D721Med (cell line): Measurements from ENCODE around the gene CTNNBL1.

Source experiments
- DNase-seq: peaks from one replicate; pipeline ENCODE4 v3.0.0; 2011; ENCODE audit warnings: low spot score; ENCODE audit not compliant: insufficient read length
- FAIRE-seq: peaks from 2 replicates; lab custom pipeline; 2011; peaks lifted over from hg19 to GRCh38; lab: Jason Lieb, UNC
- CTCF ChIP-seq: IDR thresholded peaks from 2 replicates; pipeline ENCODE4 v1.5.1; 2012; ENCODE audit warnings: mild to moderate bottlenecking, control low read depth; ENCODE audit not compliant: insufficient read depth; ENCODE audit errors: missing control alignments

The CTNNBL1 gene

DNA sequence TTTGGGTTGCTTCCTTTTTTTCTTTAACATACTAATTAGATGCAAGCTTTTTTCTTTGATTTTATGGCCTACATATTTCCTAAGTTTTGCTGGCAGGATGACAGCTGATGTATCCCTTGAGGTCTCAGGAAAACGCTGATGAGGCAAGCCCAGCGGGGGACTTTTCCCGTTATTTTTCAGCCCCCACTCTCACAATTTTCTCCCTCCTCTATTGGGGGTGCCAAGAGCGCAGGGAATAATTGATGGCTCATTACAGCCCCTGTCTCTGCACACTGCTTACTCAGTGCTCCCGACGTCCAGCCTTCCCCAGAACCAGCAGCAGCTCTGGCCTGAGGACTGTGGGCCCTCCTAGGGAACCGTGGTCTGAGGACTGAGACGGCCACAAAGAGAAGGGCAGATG, 170.5 kb downstream of the CTNNBL1 start:
- FAIRE-seq = no peak
- no peak for DNase-seq
- TF ChIP-seq CTCF = no peak

GRCh38 chr20:37866051-37866450, 172.2 kb downstream of the CTNNBL1 start:
- no peak for TF ChIP-seq CTCF
- FAIRE-seq (no peak), DNase-seq (no peak)

DNA sequence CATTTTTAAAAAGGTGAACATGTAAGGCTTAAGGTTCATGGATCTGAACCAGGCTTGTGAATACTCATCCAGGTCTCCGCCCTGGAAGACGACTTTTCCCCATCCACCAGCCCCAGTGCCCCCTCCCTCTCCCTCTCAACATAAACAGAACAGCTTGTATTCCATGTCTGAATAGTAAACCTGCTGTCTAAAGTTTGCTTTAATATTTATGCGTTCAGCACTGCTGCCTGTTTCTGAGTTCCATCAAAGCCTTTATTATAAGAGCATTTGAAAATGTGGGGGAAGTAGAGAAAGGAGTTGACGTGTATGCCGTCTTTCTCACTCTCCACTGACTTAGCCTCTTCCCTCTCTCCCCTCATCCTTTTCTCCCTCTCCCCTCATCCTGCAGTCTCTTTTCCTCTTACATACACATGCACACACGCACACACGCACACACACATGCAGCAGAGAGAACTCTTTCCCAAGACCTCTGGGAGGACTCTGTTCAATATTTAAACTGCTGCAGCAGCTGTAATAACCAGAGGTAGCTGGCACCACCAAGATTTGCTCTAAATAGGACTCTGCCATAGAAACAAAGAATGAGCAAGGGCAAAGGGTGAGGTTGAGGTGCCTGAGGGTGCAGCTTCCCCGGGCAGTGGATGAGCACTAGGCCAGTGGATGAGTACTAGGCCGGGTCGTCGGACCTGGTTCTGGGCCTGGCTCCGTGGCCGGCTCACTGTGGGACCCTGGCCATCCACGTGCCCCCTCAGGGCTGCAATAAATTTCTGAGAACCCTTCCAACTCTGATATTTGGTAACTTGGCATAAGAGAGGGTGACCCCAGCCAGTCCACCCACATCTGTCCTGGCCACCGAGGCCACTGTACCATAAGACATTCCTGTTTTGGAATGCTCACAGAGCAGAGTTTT, 173.7 kb downstream of the CTNNBL1 start:
- DNase-seq = no peak
- TF ChIP-seq CTCF = no peak
- FAIRE-seq = no peak

DNA sequence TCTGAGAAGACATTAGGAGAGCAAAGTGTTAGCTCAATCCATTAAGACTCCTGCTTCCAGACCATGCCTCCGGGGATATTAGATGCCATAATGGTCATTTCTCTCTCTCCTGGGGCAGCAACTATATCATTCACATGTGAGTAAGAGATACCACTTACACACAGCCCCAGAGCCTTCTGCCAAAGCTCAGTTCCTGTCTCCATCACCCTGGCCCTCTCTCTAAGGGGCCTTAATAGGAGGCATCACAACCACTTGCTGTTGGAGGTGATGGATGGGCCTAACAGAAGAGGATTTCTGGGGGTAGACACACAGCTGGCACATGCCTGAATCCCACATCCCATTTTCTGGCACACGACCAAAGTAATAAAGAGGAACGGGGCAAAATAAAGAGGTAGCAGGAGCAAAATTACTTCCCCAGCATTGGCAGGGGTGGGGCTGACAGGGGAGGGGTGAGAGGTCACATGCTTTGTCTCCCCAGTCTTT, 175.1 kb downstream of the CTNNBL1 start:
- DNase-seq (no peak), FAIRE-seq (no peak)
- TF ChIP-seq CTCF = no peak

DNA sequence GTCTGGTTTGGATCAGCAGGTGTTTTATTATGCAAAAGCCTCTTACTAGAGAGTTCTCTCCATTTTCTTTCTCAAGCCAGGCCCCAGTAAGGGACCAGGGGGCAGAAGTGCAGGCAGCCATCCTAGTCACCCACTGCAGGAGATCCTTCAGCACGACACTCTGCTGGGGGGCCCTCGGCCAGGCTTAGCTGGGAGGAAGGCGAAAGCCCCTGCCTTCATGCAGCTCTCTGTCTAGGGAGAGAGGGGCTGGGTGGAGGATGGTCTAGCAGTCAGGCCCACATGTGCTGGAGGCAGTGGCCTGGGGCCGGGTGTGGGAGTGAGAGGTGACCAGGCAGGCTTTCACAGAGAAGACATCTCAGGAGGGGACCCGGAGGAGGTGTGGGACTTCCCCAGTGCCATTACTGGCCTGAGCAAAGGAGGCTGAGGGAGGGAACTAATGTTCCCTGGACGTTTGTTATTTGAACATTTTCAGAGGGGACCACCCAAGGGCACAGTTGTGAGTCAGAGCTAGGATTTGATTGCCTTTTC, 175.6 kb downstream of the CTNNBL1 start:
- no peak for DNase-seq
- no peak for FAIRE-seq
- no peak for TF ChIP-seq CTCF

- DNase-seq (no peak), FAIRE-seq (no peak)
- TF ChIP-seq CTCF = no peak
Measured at GRCh38 chr20:37870294-37870693, 176.5 kb downstream of the CTNNBL1 start.

- no peak for TF ChIP-seq CTCF
- DNase-seq (no peak), FAIRE-seq (no peak)
Measured at GRCh38 chr20:37871751-37872150, 177.9 kb downstream of the CTNNBL1 start.
